ENCODE results near the gene KIDINS220. TPM values are rescaled to one million over a fixed set of nuclear protein-coding genes. Genes with fewer than 3 reads are reported as not detected.

KIDINS220 gene
- total RNA-seq, 1 experiment from 2014 or later: 26.8 TPM

- Histone ChIP-seq H3K9me2 (replicated peaks; ENCODE audit: insufficient read depth, low read length) (no peaks in the 10 kb centered on the region), H3K4me2 (ENCODE audit: low read depth, low read length, poor library complexity, severe bottlenecking) (peak overlapping the region; percentile 94), H3K27me3 (ENCODE audit: low read length) (peaks cover 5% of the 10 kb centered on the region; the same call in 1 of the 2 replicates), H3K9ac (ENCODE audit: low read length) (peak overlapping the region; percentile 70), H3K36me3 (ENCODE audit: insufficient read depth, low read length) (no peaks in the 10 kb centered on the region), H3K9me3 (ENCODE audit: low read length) (no peaks in the 10 kb centered on the region), H3K4me3 (ENCODE audit: low read length) (peak overlapping the region; percentile 71), H3K79me2 (ENCODE audit: low read length) (no peaks in the 10 kb centered on the region), H3K27ac (ENCODE audit: low read length) (peak overlapping the region; percentile 80), H3K4me1 (ENCODE audit: low read length) (peaks cover 63% of the 10 kb centered on the region), H4K20me1 (ENCODE audit: insufficient read depth, low read depth, low read length) (no peaks in the 10 kb centered on the region; the same call in 1 of the 2 replicates), H2AFZ (ENCODE audit: low read length) (peak overlapping the region; percentile 79; the same call in 1 of the 2 replicates)
- peak; percentile 92 for DNase-seq
These were observed 156.3 kb downstream of the KIDINS220 start for GRCh38 chr2:8680822-8681760.

GRCh38 chr2:8679827-8680731, 157.3 kb downstream of the KIDINS220 start:
- peak overlapping the region; percentile 94 for H3K4me2 ChIP-seq (ENCODE audit: low read depth, low read length, poor library complexity, severe bottlenecking)
- H3K9me3 ChIP-seq (ENCODE audit: low read length): no peaks in the 10 kb centered on the region
- H3K27ac ChIP-seq (ENCODE audit: low read length): peak overlapping the region; percentile 80
- no peaks in the 10 kb centered on the region; the same call in 1 of the 2 replicates for H4K20me1 ChIP-seq (ENCODE audit: insufficient read depth, low read depth, low read length)
- no peaks in the 10 kb centered on the region for H3K9me2 ChIP-seq (replicated peaks; ENCODE audit: insufficient read depth, low read length)
- H3K27me3 ChIP-seq (ENCODE audit: low read length): peaks cover 5% of the 10 kb centered on the region; the same call in 1 of the 2 replicates
- no peak overlapping the region; the same call in 1 of the 2 replicates for H3K9ac ChIP-seq (ENCODE audit: low read length)
- H2AFZ ChIP-seq (ENCODE audit: low read length): no peak overlapping the region
- no peaks in the 10 kb centered on the region for H3K79me2 ChIP-seq (ENCODE audit: low read length)
- peaks cover 55% of the 10 kb centered on the region for H3K4me1 ChIP-seq (ENCODE audit: low read length)
- no peak overlapping the region for H3K4me3 ChIP-seq (ENCODE audit: low read length)
- DNase-seq: peak; percentile 42
- H3K36me3 ChIP-seq (ENCODE audit: insufficient read depth, low read length): no peaks in the 10 kb centered on the region

- DNase-seq: no peak
- Histone ChIP-seq H3K27ac (ENCODE audit: low read length) (no peak overlapping the region), H3K9ac (ENCODE audit: low read length) (peak overlapping the region; percentile 72), H3K36me3 (ENCODE audit: insufficient read depth, low read length) (no peaks in the 10 kb centered on the region), H3K27me3 (ENCODE audit: low read length) (peaks cover 5% of the 10 kb centered on the region; the same call in 1 of the 2 replicates), H3K4me2 (ENCODE audit: low read depth, low read length, poor library complexity, severe bottlenecking) (peak overlapping the region; percentile 77), H3K9me2 (replicated peaks; ENCODE audit: insufficient read depth, low read length) (no peaks in the 10 kb centered on the region), H3K4me3 (ENCODE audit: low read length) (peak overlapping the region; percentile 69), H3K4me1 (ENCODE audit: low read length) (peaks cover 49% of the 10 kb centered on the region), H3K79me2 (ENCODE audit: low read length) (no peaks in the 10 kb centered on the region), H2AFZ (ENCODE audit: low read length) (0 out of 2 replicates have a peak overlapping the region, but pooled peaks have one; percentile 48), H4K20me1 (ENCODE audit: insufficient read depth, low read depth, low read length) (no peaks in the 10 kb centered on the region; the same call in 1 of the 2 replicates), H3K9me3 (ENCODE audit: low read length) (no peaks in the 10 kb centered on the region)
These were observed 157.9 kb downstream of the KIDINS220 start for GRCh38 chr2:8679567-8679826.

Other genes starting within 250 kb of the KIDINS220 start
- gene ID2, start 155.6 kb downstream of the KIDINS220 start, total RNA-seq (2014; rRNA removed; shearing (Covaris generic); ENCODE audit: low replicate concordance): 33.9 and 57.6 TPM in 2 replicates
- not detected in 2 replicates for gene MBOAT2, start 166.1 kb upstream of the KIDINS220 start, total RNA-seq (2014; rRNA removed; shearing (Covaris generic); ENCODE audit: low replicate concordance)

Measured in Karpas-422 (cell line).